Activated CD8-positive, alpha-beta memory T cell treated with anti-CD3 and anti-CD28 coated beads, Interleukin-2, amount 50 U/mL, for 24 hours (primary cell): ENCODE results near the gene MS4A4A.

Experiments
- DNase-seq: peaks from one replicate; pipeline ENCODE4 v3.0.0-alpha.2; 2020; ENCODE audit errors: extremely low read depth

MS4A4A gene

GRCh38 chr11:60348116-60348515 is 67.7 kb downstream of the MS4A4A start:
- no peak for DNase-seq

DNA sequence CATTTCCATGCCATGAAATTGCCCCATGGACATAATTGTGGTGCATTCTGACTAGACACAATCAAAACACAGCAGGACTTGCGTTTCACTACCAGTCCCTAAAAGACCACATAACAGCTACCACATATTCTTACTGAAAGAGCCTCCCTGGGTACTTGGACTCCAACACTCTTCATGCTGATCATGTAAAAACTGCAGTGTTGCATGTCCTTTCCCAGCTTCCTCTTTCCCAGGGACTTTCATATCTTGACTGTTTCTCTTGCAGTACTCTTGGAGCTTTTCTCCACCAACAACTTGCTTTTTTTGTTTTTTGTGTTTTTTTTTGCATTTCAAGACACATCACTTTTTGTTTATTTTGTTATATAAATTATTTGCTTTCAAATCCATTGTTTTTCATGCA is 69.5 kb downstream of the MS4A4A start:
- DNase-seq: no peak

- DNase-seq: no peak
Measured at GRCh38 chr11:60357771-60358170, 77.3 kb downstream of the MS4A4A start.
